Activated naive CD4-positive, alpha-beta T cell treated with anti-CD3 and anti-CD28 coated beads, Interleukin-2, amount 50 U/mL, for 16 hours (primary cell): Measurements from ENCODE around the gene RAMP3.

ENCODE experiments used
- DNase-seq: peaks from one replicate; pipeline ENCODE4 v3.0.0-alpha.2; 2020

The RAMP3 gene

DNA sequence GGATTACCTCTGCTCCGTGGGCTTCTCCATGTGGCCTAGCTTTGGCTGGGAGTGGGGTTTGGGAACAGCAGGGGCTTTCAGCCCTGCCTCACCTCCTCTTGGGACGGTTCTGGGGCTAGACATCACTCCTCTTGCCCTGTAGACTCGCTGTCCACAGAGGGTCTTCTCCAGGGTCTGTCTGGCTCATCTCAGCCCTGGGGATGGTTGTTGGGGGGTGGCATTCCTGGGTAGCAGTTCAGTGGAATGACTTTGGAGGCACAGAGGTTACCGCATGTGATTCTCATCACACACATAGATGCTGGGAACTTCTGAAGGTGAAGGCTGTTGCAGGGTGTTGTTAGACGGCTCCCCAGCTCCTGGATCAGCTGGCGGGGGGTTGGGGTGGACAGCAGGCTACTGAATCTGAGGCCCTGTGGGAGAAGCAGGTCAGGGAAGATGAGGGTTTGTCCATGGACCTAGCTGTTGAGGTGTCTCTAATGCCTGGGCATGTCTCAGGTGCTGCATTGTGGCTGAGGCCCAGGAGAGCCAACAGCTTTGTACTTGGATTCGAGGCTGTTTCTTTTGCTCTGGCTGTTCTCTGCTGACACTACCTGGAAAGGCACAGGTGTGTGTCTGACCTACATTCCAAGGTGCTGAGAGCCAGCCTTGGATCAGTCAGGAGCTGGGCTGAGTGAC lies 23.8 kb downstream of the RAMP3 start:
- DNase-seq = no peak

DNA sequence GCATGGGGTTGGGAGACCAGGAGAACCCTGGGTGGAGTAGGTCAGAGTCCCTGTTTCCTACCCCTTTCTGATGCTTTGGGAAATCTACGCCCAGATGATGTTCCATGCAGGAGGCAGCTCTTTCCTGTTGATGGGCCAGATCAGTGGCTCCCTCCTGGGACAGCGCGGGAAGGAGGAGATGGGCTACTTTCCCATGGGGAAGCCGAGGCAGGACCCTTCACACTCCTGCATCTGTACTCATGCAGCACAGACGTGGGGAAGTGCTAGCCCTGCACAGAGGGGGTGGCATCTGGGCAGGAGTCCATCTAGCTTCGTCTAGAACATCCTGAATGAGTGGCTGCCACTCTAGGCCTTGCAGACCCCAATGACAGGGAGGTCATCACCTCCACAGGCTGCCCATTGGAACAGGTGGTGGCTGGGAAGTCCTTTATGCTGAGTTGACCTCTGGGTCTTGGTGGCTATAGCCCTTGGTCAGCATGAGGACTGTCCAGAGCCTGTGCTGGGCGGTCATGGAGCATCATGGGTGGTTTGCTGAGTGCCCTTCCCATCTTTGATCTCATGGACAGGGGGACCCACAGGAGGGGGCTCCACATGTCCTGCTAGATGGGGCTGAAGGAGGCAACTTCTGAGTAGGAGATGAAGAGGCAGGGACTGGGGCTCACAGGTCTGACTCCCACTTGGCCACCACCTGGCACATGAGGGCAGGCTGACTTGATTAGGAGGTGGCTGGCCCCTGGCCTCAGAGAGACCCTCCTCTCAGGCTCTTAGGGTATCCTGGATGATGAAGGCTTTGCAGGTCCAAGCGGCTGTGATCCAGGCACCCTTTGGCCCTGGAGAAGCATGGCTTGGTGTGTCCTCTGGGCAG lies 24.6 kb downstream of the RAMP3 start:
- no peak for DNase-seq

DNA sequence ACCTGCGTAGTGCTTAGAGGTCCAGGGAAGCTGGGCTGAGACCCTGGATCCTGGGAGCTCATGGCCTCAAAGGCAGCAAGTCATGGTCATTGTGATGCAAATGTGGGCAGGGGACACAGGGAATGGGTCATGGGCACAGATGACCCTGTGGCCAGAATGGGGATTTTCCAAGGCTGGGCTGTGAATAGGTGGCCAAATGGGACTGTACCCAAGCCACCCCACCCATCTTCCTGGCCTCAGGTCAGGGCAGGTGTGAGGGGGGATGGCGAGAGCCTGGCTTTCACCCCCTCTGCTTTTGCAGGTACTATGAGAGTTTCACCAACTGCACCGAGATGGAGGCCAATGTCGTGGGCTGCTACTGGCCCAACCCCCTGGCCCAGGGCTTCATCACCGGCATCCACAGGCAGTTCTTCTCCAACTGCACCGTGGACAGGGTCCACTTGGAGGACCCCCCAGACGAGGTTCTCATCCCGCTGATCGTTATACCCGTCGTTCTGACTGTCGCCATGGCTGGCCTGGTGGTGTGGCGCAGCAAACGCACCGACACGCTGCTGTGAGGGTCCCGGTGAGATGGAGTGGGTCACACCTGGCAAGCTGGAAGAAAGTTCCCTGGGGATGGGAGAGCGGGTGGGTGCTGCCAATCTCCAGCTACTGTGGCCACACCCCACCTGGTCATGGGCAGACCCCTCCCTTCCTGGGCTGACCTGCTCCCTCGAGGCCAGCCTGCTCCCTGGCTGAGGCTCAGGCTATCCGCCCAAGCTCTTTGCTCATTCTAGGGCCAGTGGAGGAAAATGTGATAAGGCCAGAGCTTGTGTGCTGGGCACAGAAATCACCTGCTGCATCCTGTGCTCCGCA lies 25.5 kb downstream of the RAMP3 start:
- DNase-seq = no peak

- no peak for DNase-seq
These were observed 26.2 kb downstream of the RAMP3 start for GRCh38 chr7:45183711-45184210.

GRCh38 chr7:45184326-45185027 lies 26.9 kb downstream of the RAMP3 start:
- no peak for DNase-seq

GRCh38 chr7:45185028-45185863 lies 27.7 kb downstream of the RAMP3 start:
- DNase-seq = no peak

DNA sequence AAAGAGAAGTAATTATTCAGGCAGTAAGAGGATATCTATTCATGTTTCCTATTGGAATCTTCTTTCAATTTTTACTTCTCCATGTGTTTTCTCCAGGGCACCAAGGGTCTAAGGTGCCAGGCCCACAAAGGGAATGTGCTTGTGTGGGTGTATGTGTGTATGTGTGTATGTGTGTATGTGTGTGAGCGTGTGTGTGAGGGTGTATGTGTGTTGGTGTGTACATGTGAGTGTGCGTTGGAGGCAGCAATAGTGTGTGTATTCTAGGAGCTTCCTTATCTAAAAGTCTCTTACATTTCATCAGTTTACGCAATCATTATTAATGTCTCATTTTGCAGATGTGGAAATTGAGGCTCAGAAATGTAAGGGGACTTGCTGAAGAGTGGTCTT lies 28.3 kb downstream of the RAMP3 start:
- no peak for DNase-seq

DNA sequence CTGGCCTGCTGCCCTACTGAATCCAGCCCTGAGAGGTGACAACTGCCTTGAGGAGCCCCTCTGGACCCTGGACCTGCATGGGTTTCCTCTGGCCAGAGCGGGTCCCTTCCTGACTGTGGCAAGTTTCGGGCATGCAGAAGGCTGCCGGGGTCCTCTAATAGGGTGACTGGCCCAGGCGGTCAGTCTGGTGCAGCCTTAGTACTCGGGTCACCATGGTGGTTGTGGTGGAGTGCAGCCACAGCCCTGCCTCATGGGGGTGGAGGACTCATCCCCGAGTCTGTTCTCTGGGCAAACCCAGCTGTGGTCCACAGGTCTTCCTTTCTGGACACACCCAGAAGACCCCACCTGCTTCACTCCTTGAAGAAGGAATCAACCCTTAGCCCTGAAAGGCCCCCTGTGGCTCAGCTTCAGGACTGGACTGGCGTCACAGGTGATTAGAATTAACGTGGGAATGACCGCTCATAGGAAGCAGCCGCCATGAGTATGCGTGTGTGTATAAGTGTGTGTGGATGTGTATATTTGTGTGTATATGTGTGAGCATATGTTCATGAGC lies 28.7 kb downstream of the RAMP3 start:
- DNase-seq = no peak

- DNase-seq = no peak
These were observed 29.7 kb downstream of the RAMP3 start for GRCh38 chr7:45187089-45187945.

GRCh38 chr7:45187946-45188411 lies 30.4 kb downstream of the RAMP3 start:
- no peak for DNase-seq

GRCh38 chr7:45188736-45189135 lies 31.1 kb downstream of the RAMP3 start:
- no peak for DNase-seq

DNA sequence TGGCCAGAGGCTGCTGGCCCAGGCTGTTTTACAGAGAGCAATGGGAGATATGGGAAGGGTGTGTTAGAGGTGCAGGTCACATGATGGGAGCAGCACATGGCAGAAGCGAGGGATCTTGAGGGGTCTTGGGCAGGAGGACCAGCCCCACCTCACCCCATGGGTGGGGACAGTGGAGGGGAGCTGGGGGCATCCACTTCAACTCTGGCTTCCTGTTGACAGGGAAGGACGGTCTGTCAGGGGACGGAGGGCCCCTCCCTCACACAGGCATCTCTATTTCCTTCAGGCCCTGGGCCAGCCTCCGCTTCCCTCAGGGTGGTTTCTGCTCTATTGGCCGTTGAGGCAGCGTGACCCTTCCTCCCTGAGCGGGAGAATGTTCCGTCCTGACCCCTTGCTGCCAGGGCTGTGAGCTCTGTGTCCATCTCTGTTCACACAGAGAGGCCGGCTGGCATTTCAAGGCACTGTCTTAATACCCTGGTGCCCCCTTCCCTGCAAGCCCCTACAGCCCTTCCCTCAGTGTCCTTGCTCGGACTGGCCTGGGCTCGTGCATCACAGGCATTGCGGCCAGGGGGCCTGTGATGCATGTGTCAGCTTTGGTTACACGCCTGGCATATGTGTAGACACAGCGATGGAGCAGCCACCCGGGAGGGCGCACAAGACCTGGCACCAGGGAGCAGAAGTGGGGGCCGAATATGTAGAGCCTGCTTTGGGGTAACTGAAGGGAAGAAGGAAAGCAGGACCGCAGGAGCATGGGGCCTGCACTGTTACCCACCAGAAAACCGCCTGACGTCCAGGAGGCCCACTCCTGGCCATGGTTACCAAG lies 31.8 kb downstream of the RAMP3 start:
- no peak for DNase-seq

- DNase-seq = no peak
These were observed 33.0 kb downstream of the RAMP3 start for GRCh38 chr7:45190406-45191165.

DNA sequence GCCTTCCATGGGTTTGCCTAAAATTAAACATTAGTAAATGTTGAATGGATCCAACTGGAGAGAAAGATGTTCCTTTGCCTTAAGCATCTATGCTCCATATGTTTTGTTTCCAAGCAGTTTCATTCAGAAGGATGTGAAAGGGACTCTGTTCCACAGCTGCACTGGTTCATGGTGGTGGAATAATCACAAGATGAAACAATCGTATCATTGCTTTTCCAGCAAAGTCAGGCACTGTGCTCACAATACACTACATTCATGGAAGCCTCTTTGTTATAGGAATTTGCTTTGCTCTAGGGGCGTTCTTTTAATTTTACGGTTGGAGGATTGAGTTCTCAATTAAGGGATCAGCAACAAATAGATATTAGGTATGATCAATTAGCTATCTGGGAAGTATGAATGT lies 33.8 kb downstream of the RAMP3 start:
- no peak for DNase-seq

- no peak for DNase-seq
These were observed 35.0 kb downstream of the RAMP3 start for GRCh38 chr7:45192621-45193041.

GRCh38 chr7:45193828-45194227 lies 36.2 kb downstream of the RAMP3 start:
- no peak for DNase-seq

GRCh38 chr7:45196374-45196773 lies 38.8 kb downstream of the RAMP3 start:
- DNase-seq = peak; percentile 38

- no peak for DNase-seq
These were observed 39.9 kb downstream of the RAMP3 start for GRCh38 chr7:45197461-45197860.
